Breast epithelium (tissue), 4 donors: Measurements from ENCODE around the gene LRRC45. TPM values are rescaled to one million over a fixed set of nuclear protein-coding genes. Genes with fewer than 3 reads are reported as not detected.

Source experiments
- DNase-seq, 2 donors: peaks; one replicate each; pipeline ENCODE4 v3.0.0-alpha.2; 2019; ENCODE audit warnings: low spot score in 2 of 2
- H3K27ac ChIP-seq, 2 donors: fragments of 200-600 bp; sonication (generic) in 1 of 2; one replicate each; pipeline ENCODE4 v1.5.1; 2016 to 2019; ENCODE audit warnings: mild to moderate bottlenecking in 1 of 2
- H3K27me3 ChIP-seq, 2 donors: fragments of 200-600 bp; sonication (generic) in 1 of 2; one replicate each; pipeline versions ENCODE4 v1.5.1 to v1.6.0; 2017 to 2019; ENCODE audit warnings: control low read depth in 1 of 2, mild to moderate bottlenecking in 1 of 2
- H3K36me3 ChIP-seq: fragments of 200-600 bp; one replicate; pipeline ENCODE4 v1.5.1; 2019
- H3K4me1 ChIP-seq, 2 donors: fragments of 200-600 bp; sonication (generic); one replicate each; pipeline ENCODE4 v1.5.1; 2016 to 2019; ENCODE audit warnings: control low read depth in 1 of 2
- H3K4me3 ChIP-seq, 3 donors: fragments of 200-600 bp; sonication (generic); 1 replicate in 2 of 3; 2 replicates in 1 of 3; pipeline ENCODE4 v1.5.1; 2016 to 2019; ENCODE audit warnings: mild to moderate bottlenecking in 3 of 3, moderate library complexity in 2 of 3
- H3K9me3 ChIP-seq, 2 donors: fragments of 200-600 bp; sonication (generic) in 1 of 2; one replicate each; pipeline ENCODE4 v1.5.1; 2016 to 2019; ENCODE audit warnings: control low read depth in 1 of 2
- CTCF ChIP-seq, 3 donors: fragments of 450-650 bp; IDR thresholded peaks; one replicate each; pipeline ENCODE4 v1.5.1; 2016 to 2017; ENCODE audit warnings: antibody characterized with exemption in 3 of 3, mild to moderate bottlenecking in 3 of 3, moderate library complexity in 3 of 3
- POLR2A ChIP-seq: fragments of 450-650 bp; IDR thresholded peaks from one replicate; pipeline ENCODE4 v1.6.1; 2016; ENCODE audit warnings: antibody characterized with exemption, mild to moderate bottlenecking, moderate library complexity
- POLR2AphosphoS5 ChIP-seq, 3 donors: sonication (generic); formaldehyde crosslinking; IDR thresholded peaks; one replicate each; pipeline ENCODE4 v1.6.1; 2017; ENCODE audit warnings: antibody characterized with exemption in 3 of 3
- intact Hi-C: fragments of 100-400 bp; cut with DNase I; formaldehyde crosslinking; loops from one replicate; pipeline ENCODE4 v1.15.1; 2023; ENCODE audit warnings: low total_unique reads
- total RNA-seq, 3 donors: library from RNA; depleted of rRNA; stranded (reverse); fragments of >200 nt; gene quantifications; one replicate each; pipeline ENCODE4 v1.1.0, GENCODE V29; 2016

LRRC45 gene
- total RNA-seq, 3 donors from 2014 or later: 8.0 to 18.7 (median 14.7) TPM

GRCh38 chr17:82018152-82018988 is 4.7 kb upstream of the LRRC45 start:
- no peaks in the 10 kb centered on the region for H3K27me3 ChIP-seq
- peaks cover 6 to 14% of the 10 kb centered on the region in 2 donors for H3K4me1 ChIP-seq
- intact Hi-C loops: no loop called here
- no peak for DNase-seq
- H3K9me3 ChIP-seq: no peaks in the 10 kb centered on the region
- H3K4me3 ChIP-seq: no peak overlapping the region
- no peak overlapping the region for H3K27ac ChIP-seq
- TF ChIP-seq POLR2A: no peak
- no peak for TF ChIP-seq POLR2AphosphoS5 (IDR thresholded peaks at IDR 0.05)
- no peak for TF ChIP-seq CTCF (IDR thresholded peaks at IDR 0.05)
- H3K36me3 ChIP-seq: no peaks in the 10 kb centered on the region

GRCh38 chr17:82018989-82019689 is 4.0 kb upstream of the LRRC45 start:
- Histone ChIP-seq H3K27me3 (no peaks in the 10 kb centered on the region), H3K27ac (no peak overlapping the region), H3K9me3 (no peaks in the 10 kb centered on the region), H3K4me1 (peaks cover 6 to 19% of the 10 kb centered on the region in 2 donors), H3K36me3 (no peaks in the 10 kb centered on the region), H3K4me3 (no peak overlapping the region)
- intact Hi-C loops: no loop called here
- DNase-seq: no peak
- no peak for TF ChIP-seq CTCF (IDR thresholded peaks at IDR 0.05)
- TF ChIP-seq POLR2A: no peak

- TF ChIP-seq CTCF (IDR thresholded peaks at IDR 0.05) (peak in 2 of 3 donors; percentile 9 to 44), POLR2A (no peak), POLR2AphosphoS5 (IDR thresholded peaks at IDR 0.05) (no peak)
- H3K4me1 ChIP-seq: peaks cover 6 to 22% of the 10 kb centered on the region in 2 donors
- H3K27ac ChIP-seq: no peak overlapping the region
- H3K4me3 ChIP-seq: no peak overlapping the region
- DNase-seq: no peak
- H3K9me3 ChIP-seq: no peaks in the 10 kb centered on the region
- no peaks in the 10 kb centered on the region for H3K27me3 ChIP-seq
- intact Hi-C loops: no loop called here
- no peaks in the 10 kb centered on the region for H3K36me3 ChIP-seq
Measured at GRCh38 chr17:82019690-82020571, 3.2 kb upstream of the LRRC45 start.

- Histone ChIP-seq H3K9me3 (no peaks in the 10 kb centered on the region), H3K4me3 (no peak overlapping the region), H3K27ac (no peak overlapping the region), H3K27me3 (no peaks in the 10 kb centered on the region), H3K4me1 (peaks cover 6 to 22% of the 10 kb centered on the region in 2 donors), H3K36me3 (no peaks in the 10 kb centered on the region)
- intact Hi-C loops: no loop called here
- no peak for DNase-seq
- no peak for TF ChIP-seq CTCF (IDR thresholded peaks at IDR 0.05)
- TF ChIP-seq POLR2AphosphoS5 (IDR thresholded peaks at IDR 0.05): no peak
- TF ChIP-seq POLR2A: no peak
Measured at GRCh38 chr17:82020572-82021106, 2.5 kb upstream of the LRRC45 start.
